Thyroid gland (tissue), 4 donors: Measurements from ENCODE around the gene TMEM88.

Experiments used
- POLR2A ChIP-seq, 2 donors: fragments of 450-650 bp; IDR thresholded peaks; one replicate each; pipeline ENCODE4 v1.6.1; 2017; ENCODE audit warnings: antibody characterized with exemption in 2 of 2, mild to moderate bottlenecking in 2 of 2, moderate library complexity in 1 of 2
- TF ChIP-seq, protein P1 (sequence below), 6 experiments: fragments of 200-600 bp in 3 of 6; fragments of 450-650 bp in 3 of 6; sonication (generic) in 3 of 6; IDR thresholded peaks; one replicate each; pipeline ENCODE4 v1.5.1; 2016 to 2019; ENCODE audit warnings: antibody characterized with exemption in 6 of 6, mild to moderate bottlenecking in 2 of 6, inconsistent platforms in 1 of 6, moderate library complexity in 1 of 6

- TF ChIP-seq, protein P1, sequence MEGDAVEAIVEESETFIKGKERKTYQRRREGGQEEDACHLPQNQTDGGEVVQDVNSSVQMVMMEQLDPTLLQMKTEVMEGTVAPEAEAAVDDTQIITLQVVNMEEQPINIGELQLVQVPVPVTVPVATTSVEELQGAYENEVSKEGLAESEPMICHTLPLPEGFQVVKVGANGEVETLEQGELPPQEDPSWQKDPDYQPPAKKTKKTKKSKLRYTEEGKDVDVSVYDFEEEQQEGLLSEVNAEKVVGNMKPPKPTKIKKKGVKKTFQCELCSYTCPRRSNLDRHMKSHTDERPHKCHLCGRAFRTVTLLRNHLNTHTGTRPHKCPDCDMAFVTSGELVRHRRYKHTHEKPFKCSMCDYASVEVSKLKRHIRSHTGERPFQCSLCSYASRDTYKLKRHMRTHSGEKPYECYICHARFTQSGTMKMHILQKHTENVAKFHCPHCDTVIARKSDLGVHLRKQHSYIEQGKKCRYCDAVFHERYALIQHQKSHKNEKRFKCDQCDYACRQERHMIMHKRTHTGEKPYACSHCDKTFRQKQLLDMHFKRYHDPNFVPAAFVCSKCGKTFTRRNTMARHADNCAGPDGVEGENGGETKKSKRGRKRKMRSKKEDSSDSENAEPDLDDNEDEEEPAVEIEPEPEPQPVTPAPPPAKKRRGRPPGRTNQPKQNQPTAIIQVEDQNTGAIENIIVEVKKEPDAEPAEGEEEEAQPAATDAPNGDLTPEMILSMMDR (IDR thresholded peaks at IDR 0.05): no peak
- TF ChIP-seq POLR2A (IDR thresholded peaks at IDR 0.05): no peak
Observed at GRCh38 chr17:7809086-7809790, 45.6 kb upstream of the TMEM88 start.
